KMS-11 (cell line): ENCODE measurements around the gene ESPL1.

Source experiments
- H2AFZ ChIP-seq: fragments of 200-600 bp; sonication (generic); 2 replicates; pipeline ENCODE4 v1.6.1; 2016; ENCODE audit warnings: antibody characterized with exemption, mixed run types, low read depth
- H3K27ac ChIP-seq: fragments of 200-600 bp; sonication (generic); 2 replicates; pipeline ENCODE4 v1.6.1; 2016; ENCODE audit warnings: mild to moderate bottlenecking, mixed run types
- H3K27me3 ChIP-seq: fragments of 200-600 bp; sonication (generic); 2 replicates; pipeline ENCODE4 v1.6.1; 2017; ENCODE audit warnings: mild to moderate bottlenecking, low read depth, mixed run types, moderate library complexity; ENCODE audit not compliant: insufficient read depth
- H3K36me3 ChIP-seq: fragments of 200-600 bp; sonication (generic); 2 replicates; pipeline ENCODE4 v1.6.1; 2017; ENCODE audit warnings: mild to moderate bottlenecking, mixed run types; ENCODE audit not compliant: insufficient read depth
- H3K4me1 ChIP-seq: fragments of 200-600 bp; sonication (generic); 2 replicates; pipeline ENCODE4 v1.6.1; 2016; ENCODE audit warnings: mild to moderate bottlenecking, low read depth, mixed run types; ENCODE audit not compliant: poor library complexity, severe bottlenecking
- H3K4me2 ChIP-seq: fragments of 200-600 bp; sonication (generic); 2 replicates; pipeline ENCODE4 v1.7.0; 2016; ENCODE audit warnings: mild to moderate bottlenecking, mixed run types
- H3K4me3 ChIP-seq: fragments of 200-600 bp; sonication (generic); IDR thresholded peaks from 2 replicates; pipeline ENCODE4 v1.6.1; 2017; ENCODE audit warnings: low read depth, low read length, mixed read lengths; ENCODE audit not compliant: insufficient read depth
- H3K79me2 ChIP-seq: fragments of 200-600 bp; sonication (generic); 2 replicates; pipeline ENCODE4 v1.6.1; 2016; ENCODE audit warnings: low read depth, mixed run types; ENCODE audit not compliant: insufficient read depth
- H3K9ac ChIP-seq: fragments of 200-600 bp; sonication (generic); 2 replicates; pipeline ENCODE4 v1.6.1; 2016; ENCODE audit warnings: mild to moderate bottlenecking, mixed run types
- H4K20me1 ChIP-seq: fragments of 200-600 bp; sonication (generic); 2 replicates; pipeline ENCODE4 v1.6.1; 2016; ENCODE audit warnings: mild to moderate bottlenecking, mixed run types; ENCODE audit not compliant: insufficient read depth
- TF ChIP-seq, protein P1 (sequence below): fragments of 200-600 bp; sonication (generic); conservative IDR thresholded peaks from 2 replicates; pipeline ENCODE4 v1.6.1; 2017; ENCODE audit warnings: low read depth, mild to moderate bottlenecking, antibody characterized with exemption, low read length, moderate library complexity, mixed read lengths

Gene ESPL1

GRCh38 chr12:53336181-53336681 lies 68.1 kb downstream of the ESPL1 start, which contains the start of gene SP7:
TSS of gene SP7 (minus strand) at chr12:53336354. CDS start at chr12:53335646, 708 bp downstream.
- no peaks in the 10 kb centered on the region for H3K79me2 ChIP-seq
- H3K4me3 ChIP-seq = no peak within 1 kb of the TSS
- H3K9ac ChIP-seq = no peak within 1 kb of the TSS
- H4K20me1 ChIP-seq = no peaks in the 10 kb centered on the region
- H3K36me3 ChIP-seq = no peaks in the 10 kb centered on the region
- peaks cover 8% of the 10 kb centered on the region for H3K4me1 ChIP-seq
- TF ChIP-seq, protein P1, sequence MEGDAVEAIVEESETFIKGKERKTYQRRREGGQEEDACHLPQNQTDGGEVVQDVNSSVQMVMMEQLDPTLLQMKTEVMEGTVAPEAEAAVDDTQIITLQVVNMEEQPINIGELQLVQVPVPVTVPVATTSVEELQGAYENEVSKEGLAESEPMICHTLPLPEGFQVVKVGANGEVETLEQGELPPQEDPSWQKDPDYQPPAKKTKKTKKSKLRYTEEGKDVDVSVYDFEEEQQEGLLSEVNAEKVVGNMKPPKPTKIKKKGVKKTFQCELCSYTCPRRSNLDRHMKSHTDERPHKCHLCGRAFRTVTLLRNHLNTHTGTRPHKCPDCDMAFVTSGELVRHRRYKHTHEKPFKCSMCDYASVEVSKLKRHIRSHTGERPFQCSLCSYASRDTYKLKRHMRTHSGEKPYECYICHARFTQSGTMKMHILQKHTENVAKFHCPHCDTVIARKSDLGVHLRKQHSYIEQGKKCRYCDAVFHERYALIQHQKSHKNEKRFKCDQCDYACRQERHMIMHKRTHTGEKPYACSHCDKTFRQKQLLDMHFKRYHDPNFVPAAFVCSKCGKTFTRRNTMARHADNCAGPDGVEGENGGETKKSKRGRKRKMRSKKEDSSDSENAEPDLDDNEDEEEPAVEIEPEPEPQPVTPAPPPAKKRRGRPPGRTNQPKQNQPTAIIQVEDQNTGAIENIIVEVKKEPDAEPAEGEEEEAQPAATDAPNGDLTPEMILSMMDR = no peak
- no peak within 1 kb of the TSS for H2AFZ ChIP-seq
- H3K4me2 ChIP-seq = no peak within 1 kb of the TSS
- no peak within 1 kb of the TSS for H3K27ac ChIP-seq
- peaks cover 10% of the 10 kb centered on the region; the same call in 1 of the 2 replicates for H3K27me3 ChIP-seq

DNA sequence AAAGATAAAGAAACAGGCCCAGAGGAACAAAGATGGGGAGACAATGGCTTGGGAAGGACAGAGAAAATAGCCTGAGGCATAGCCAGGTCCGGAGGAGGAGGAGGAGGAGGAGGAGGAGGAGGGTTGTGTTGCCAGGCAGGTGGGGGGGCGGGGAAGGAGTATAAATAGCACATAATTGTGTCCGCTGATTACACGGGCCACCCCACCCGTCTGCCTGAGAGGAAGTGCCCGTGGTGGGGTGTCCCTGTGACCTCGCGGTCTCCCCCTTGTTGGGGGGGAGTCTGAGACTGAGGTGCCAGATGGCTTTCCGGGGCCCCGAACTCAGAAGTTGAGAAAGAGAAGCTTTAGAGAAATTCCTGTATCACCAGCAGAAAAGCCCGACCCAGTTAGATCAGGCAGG lies 69.9 kb downstream of the ESPL1 start:
- H3K4me3 ChIP-seq = no peak overlapping the region
- H3K9ac ChIP-seq = no peak overlapping the region
- H3K27ac ChIP-seq = no peak overlapping the region
- no peak overlapping the region for H3K4me2 ChIP-seq
- H3K27me3 ChIP-seq = peaks cover 10% of the 10 kb centered on the region; the same call in 1 of the 2 replicates
- H4K20me1 ChIP-seq = no peaks in the 10 kb centered on the region
- TF ChIP-seq, protein P1 = no peak
- no peaks in the 10 kb centered on the region for H3K79me2 ChIP-seq
- peaks cover 8% of the 10 kb centered on the region for H3K4me1 ChIP-seq
- no peak overlapping the region for H2AFZ ChIP-seq
- no peaks in the 10 kb centered on the region for H3K36me3 ChIP-seq

DNA sequence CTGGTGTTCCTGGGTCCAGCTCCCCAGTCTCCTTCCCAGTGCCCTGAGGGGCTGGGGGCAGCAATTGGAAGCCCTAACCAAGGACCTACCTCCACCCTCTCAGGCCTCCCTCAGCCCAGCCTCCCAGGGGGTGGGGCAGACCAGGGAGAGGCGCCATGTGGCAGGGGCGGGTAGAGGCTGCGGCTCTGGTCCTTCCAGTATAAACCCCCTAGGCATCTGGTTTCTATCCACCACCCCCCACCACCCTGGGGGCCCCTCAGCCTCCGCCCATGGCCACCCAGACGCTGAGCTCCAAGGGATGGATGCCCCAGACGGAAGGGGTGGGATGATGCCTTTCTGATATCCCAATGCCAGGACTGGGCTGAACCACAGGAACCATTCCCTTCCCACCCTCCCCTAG lies 70.8 kb downstream of the ESPL1 start:
- H3K27me3 ChIP-seq = peaks cover 10% of the 10 kb centered on the region; the same call in 1 of the 2 replicates
- no peak overlapping the region for H3K4me2 ChIP-seq
- no peak overlapping the region for H3K4me3 ChIP-seq
- TF ChIP-seq, protein P1 = no peak
- H2AFZ ChIP-seq = no peak overlapping the region
- H3K36me3 ChIP-seq = no peaks in the 10 kb centered on the region
- no peaks in the 10 kb centered on the region for H4K20me1 ChIP-seq
- no peaks in the 10 kb centered on the region for H3K79me2 ChIP-seq
- no peak overlapping the region for H3K27ac ChIP-seq
- peaks cover 15% of the 10 kb centered on the region for H3K4me1 ChIP-seq
- no peak overlapping the region for H3K9ac ChIP-seq

GRCh38 chr12:53340398-53340797 lies 72.3 kb downstream of the ESPL1 start:
- TF ChIP-seq, protein P1 = no peak
- H3K4me1 ChIP-seq = peaks cover 26% of the 10 kb centered on the region
- H3K27ac ChIP-seq = no peak overlapping the region
- no peaks in the 10 kb centered on the region for H3K36me3 ChIP-seq
- H3K4me3 ChIP-seq = no peak overlapping the region
- H3K27me3 ChIP-seq = peaks cover 8% of the 10 kb centered on the region; the same call in 1 of the 2 replicates
- no peaks in the 10 kb centered on the region for H3K79me2 ChIP-seq
- no peak overlapping the region for H3K4me2 ChIP-seq
- H4K20me1 ChIP-seq = no peaks in the 10 kb centered on the region
- H3K9ac ChIP-seq = no peak overlapping the region
- H2AFZ ChIP-seq = no peak overlapping the region
